CD4-positive, alpha-beta T cell (primary cell): ENCODE data around the gene MBD3L1. TPM values are rescaled to one million over a fixed set of nuclear protein-coding genes. Genes with fewer than 3 reads are reported as not detected.

Source experiments
- ATAC-seq: fragments of 200-7000 bp; cut with Tn5 transposase; one replicate; pipeline ENCODE4 v1.10.0; 2022; ENCODE audit warnings: mild to moderate bottlenecking; ENCODE audit not compliant: poor library complexity
- CTCF ChIA-PET: fragments of 350-600 bp; sonication (Branson Sonifier 250); formaldehyde crosslinking; loops from one replicate; lab custom pipeline; 2021; ENCODE audit warnings: antibody characterized with exemption, inconsistent platforms; lab: Charles Lee
- POLR2A ChIA-PET: fragments of 350-600 bp; sonication (Branson Sonifier 250); formaldehyde crosslinking; loops from one replicate; lab custom pipeline; 2021; ENCODE audit warnings: antibody characterized with exemption, inconsistent platforms; lab: Charles Lee
- DNase-seq, 14 experiments: peaks; one replicate each; pipeline ENCODE4 v3.0.0-alpha.2; 2013 to 2020; ENCODE audit warnings: mixed read lengths in 2 of 14
- H3K27ac ChIP-seq, 2 donors: one replicate each; pipeline versions ENCODE4 v1.5.1 to v1.7.0; 2013; ENCODE audit warnings: low read length in 2 of 2, low read depth in 1 of 2, mild to moderate bottlenecking in 1 of 2
- H3K27me3 ChIP-seq, 2 experiments: 1 replicate in 1 of 2; 2 replicates in 1 of 2; pipeline versions ENCODE4 v1.6.1 to v1.7.0; 2013; ENCODE audit warnings: low read length in 2 of 2, control low read depth in 1 of 2, mild to moderate bottlenecking in 1 of 2, moderate library complexity in 1 of 2; ENCODE audit not compliant: insufficient read depth in 2 of 2, control insufficient read depth in 1 of 2
- H3K36me3 ChIP-seq: one replicate; pipeline ENCODE4 v1.6.1; 2013; ENCODE audit warnings: low read length, control low read depth; ENCODE audit not compliant: insufficient read depth
- H3K4me1 ChIP-seq: one replicate; pipeline ENCODE4 v1.6.1; 2013; ENCODE audit warnings: low read length, control low read depth; ENCODE audit not compliant: insufficient read depth
- H3K4me3 ChIP-seq: one replicate; pipeline ENCODE4 v1.5.1; 2013; ENCODE audit warnings: mild to moderate bottlenecking, low read length, moderate library complexity
- H3K9me3 ChIP-seq, 2 experiments: 1 replicate in 1 of 2; 2 replicates in 1 of 2; pipeline versions ENCODE4 v1.6.1 to v1.7.0; 2013; ENCODE audit warnings: low read length in 2 of 2, mild to moderate bottlenecking in 2 of 2, control low read depth in 1 of 2, moderate library complexity in 1 of 2; ENCODE audit not compliant: control insufficient read depth in 1 of 2, insufficient read depth in 1 of 2
- H3K27ac Mint-ChIP-seq: one replicate; pipeline ENCODE4 v1.8.0; 2020; ENCODE audit warnings: mixed read lengths
- H3K27me3 Mint-ChIP-seq: one replicate; pipeline ENCODE4 v1.8.0; 2021; ENCODE audit warnings: mixed read lengths
- H3K36me3 Mint-ChIP-seq: one replicate; pipeline ENCODE4 v1.8.0; 2021; ENCODE audit warnings: low read depth, mixed read lengths
- H3K4me1 Mint-ChIP-seq: one replicate; pipeline ENCODE4 v1.8.0; 2021; ENCODE audit warnings: low read depth, mixed read lengths
- H3K4me3 Mint-ChIP-seq: one replicate; pipeline ENCODE4 v1.8.0; 2020; ENCODE audit warnings: mild to moderate bottlenecking, mixed read lengths
- H3K9me3 Mint-ChIP-seq: one replicate; pipeline ENCODE4 v1.8.0; 2020; ENCODE audit warnings: mixed read lengths
- intact Hi-C, 2 experiments: fragments of 100-400 bp; cut with DNase I in 1 of 2; cut with micrococcal nuclease in 1 of 2; formaldehyde crosslinking; loops; one replicate each; pipeline versions ENCODE4 v1.15.1 to v1.9.0; 2023 to 2025; cut with DNase I, micrococcal nuclease
- total RNA-seq, 174 experiments: library from RNA in 2 of 174; stranded (reverse) in 2 of 174; gene quantifications; one replicate each; pipeline ENCODE4 v1.2.3 and lab custom pipeline; 2021 to 2026
- TF ChIP-seq, protein P1 (sequence below): fragments of 200-600 bp; IDR thresholded peaks from one replicate; pipeline ENCODE4 v1.8.0; 2022; ENCODE audit warnings: antibody characterized with exemption, mild to moderate bottlenecking

The MBD3L1 gene
- total RNA-seq, 2 experiments from 2014 or later: not detected

DNA sequence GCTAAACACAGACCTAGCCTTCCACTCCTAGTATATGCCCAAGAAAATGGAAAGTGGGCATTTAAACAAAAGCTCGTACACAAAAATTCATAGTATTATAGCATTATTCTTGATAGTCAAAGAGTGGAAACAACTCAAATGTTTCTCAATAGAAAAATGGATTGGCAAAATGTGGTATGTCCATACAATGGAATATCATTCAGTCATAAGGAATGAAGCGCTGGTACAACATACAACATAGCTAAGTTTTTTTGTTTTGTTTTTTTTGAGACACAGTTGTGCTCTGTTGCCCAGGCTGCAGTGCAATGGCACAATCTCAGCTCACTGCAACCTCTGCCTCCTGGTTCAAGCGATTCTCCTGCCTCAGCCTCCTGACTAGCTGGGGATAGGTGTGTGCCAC lies 11.9 kb upstream of the MBD3L1 start:
- H3K4me3 Mint-ChIP-seq: no peak overlapping the region
- ATAC-seq (no peak), DNase-seq (no peak)
- H3K36me3 Mint-ChIP-seq: peaks cover 100% of the 10 kb centered on the region
- Histone ChIP-seq H3K27me3 (no peaks in the 10 kb centered on the region), H3K4me1 (no peaks in the 10 kb centered on the region), H3K4me3 (no peak overlapping the region), H3K9me3 (peaks cover 34 to 46% of the 10 kb centered on the region in 2 experiments), H3K27ac (no peak overlapping the region), H3K36me3 (peaks cover 90% of the 10 kb centered on the region)
- ChIA-PET CTCF (no interaction called here), POLR2A (no interaction called here)
- TF ChIP-seq, protein P1, sequence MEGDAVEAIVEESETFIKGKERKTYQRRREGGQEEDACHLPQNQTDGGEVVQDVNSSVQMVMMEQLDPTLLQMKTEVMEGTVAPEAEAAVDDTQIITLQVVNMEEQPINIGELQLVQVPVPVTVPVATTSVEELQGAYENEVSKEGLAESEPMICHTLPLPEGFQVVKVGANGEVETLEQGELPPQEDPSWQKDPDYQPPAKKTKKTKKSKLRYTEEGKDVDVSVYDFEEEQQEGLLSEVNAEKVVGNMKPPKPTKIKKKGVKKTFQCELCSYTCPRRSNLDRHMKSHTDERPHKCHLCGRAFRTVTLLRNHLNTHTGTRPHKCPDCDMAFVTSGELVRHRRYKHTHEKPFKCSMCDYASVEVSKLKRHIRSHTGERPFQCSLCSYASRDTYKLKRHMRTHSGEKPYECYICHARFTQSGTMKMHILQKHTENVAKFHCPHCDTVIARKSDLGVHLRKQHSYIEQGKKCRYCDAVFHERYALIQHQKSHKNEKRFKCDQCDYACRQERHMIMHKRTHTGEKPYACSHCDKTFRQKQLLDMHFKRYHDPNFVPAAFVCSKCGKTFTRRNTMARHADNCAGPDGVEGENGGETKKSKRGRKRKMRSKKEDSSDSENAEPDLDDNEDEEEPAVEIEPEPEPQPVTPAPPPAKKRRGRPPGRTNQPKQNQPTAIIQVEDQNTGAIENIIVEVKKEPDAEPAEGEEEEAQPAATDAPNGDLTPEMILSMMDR: no peak
- no peaks in the 10 kb centered on the region for H3K4me1 Mint-ChIP-seq
- no peak overlapping the region for H3K27ac Mint-ChIP-seq
- no peaks in the 10 kb centered on the region for H3K27me3 Mint-ChIP-seq
- intact Hi-C loops: no loop called here
- peaks cover 17% of the 10 kb centered on the region for H3K9me3 Mint-ChIP-seq

DNA sequence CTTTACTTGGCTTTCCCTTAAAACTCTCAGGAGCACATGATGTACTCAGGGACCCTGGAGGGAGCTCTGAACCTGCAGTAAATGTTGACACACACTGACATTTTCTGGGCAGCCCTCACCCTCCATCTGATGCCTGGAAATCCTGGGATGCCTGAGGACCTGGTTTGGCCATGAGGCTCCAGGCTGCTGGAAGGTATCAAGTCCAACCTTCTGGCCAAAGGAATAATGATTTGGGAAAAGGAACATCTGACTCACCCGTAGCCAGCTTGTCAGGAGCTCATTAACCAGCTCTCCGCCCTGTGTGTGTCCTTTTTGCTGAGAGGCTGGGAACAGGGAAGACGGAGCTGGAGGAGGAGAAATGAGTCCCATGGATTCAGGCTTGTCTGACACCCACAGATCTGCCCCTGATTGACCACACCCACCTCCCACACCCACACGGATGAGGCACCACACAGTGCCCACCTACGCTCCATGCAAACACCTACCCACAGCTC lies 10.4 kb upstream of the MBD3L1 start:
- Mint-ChIP-seq H3K4me3 (no peak overlapping the region), H3K36me3 (peaks cover 93% of the 10 kb centered on the region), H3K27me3 (no peaks in the 10 kb centered on the region), H3K9me3 (peaks cover 11% of the 10 kb centered on the region), H3K27ac (no peak overlapping the region), H3K4me1 (no peaks in the 10 kb centered on the region)
- Histone ChIP-seq H3K27ac (no peak overlapping the region), H3K4me1 (peaks cover 1% of the 10 kb centered on the region), H3K36me3 (peaks cover 79% of the 10 kb centered on the region), H3K9me3 (peaks cover 24 to 31% of the 10 kb centered on the region in 2 experiments), H3K4me3 (no peak overlapping the region), H3K27me3 (no peaks in the 10 kb centered on the region)
- no peak for DNase-seq
- ChIA-PET CTCF (no interaction called here), POLR2A (no interaction called here)
- intact Hi-C loops: no loop called here
- TF ChIP-seq, protein P1: no peak
- ATAC-seq: no peak

DNA sequence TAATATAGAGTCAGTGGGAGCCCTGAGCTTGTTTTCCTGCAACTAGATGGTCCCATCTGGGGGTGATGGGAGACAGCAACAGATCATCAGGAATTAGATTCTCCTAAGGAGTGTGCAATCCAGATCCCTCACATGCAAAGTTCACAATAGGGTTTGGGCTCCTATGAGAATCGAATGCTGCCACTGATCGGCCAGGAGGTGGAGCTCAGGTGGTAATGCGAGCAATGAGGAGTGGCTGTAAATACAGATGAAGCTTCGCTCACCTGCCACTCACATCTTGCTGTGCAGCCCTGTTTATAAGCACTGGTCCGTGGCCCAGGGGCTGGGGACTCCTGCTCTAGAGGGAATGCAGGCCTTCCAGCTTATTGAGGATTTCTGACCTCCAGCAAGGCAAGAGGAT lies 5.8 kb upstream of the MBD3L1 start:
- no peaks in the 10 kb centered on the region for H3K27me3 Mint-ChIP-seq
- Histone ChIP-seq H3K4me1 (peaks cover 7% of the 10 kb centered on the region), H3K4me3 (no peak overlapping the region), H3K27ac (no peak overlapping the region), H3K9me3 (peaks cover 0 to 1% of the 10 kb centered on the region in 2 experiments), H3K27me3 (no peaks in the 10 kb centered on the region), H3K36me3 (peaks cover 54% of the 10 kb centered on the region)
- no peak overlapping the region for H3K27ac Mint-ChIP-seq
- H3K4me1 Mint-ChIP-seq: peaks cover 14% of the 10 kb centered on the region
- POLR2A ChIA-PET: no interaction called here
- no peaks in the 10 kb centered on the region for H3K9me3 Mint-ChIP-seq
- ATAC-seq (no peak), DNase-seq (no peak)
- CTCF ChIA-PET: interaction anchor here (0.6 kb wide), 1 partner anchor 188 kb away, joined by 4 read pairs; no protein-coding TSS in a partner anchor
- TF ChIP-seq, protein P1: no peak
- H3K36me3 Mint-ChIP-seq: peaks cover 77% of the 10 kb centered on the region
- no peak overlapping the region for H3K4me3 Mint-ChIP-seq
- intact Hi-C loops: no loop called here
